ENCODE measurements around the gene RELN.
"Not testable (repeated sequence)": the region's sequence is repeated elsewhere in the genome, so short reads cannot be mapped to it uniquely, and the experiment has no call there.

The RELN gene

DNA sequence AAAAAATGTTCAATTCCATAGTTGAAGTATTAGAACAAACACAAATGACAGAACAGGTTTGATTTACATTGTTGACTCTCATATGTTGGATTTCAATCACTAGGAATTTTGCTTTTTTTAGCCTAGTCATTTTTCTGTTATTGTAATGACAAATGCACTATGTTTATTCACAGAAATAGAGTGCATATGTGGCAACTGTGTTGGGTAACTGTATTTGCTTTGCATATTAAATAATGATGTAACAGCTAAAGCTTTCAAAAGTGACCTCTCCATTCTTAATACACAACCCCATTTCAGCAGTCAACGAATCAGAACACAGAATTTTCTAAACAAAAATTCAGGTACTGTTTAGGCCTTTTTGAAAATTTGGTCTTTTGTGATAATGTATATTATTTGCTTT is 489.5 kb downstream of the RELN start:
- no peak overlapping the region for H3K18ac ChIP-seq (ENCODE audit: low read depth in 1 of 2, low read length in 2 of 2)
- H3K36me3 ChIP-seq (ENCODE audit: control insufficient read depth in 1 of 2, insufficient read depth in 2 of 2, low read depth in 1 of 2, low read length in 2 of 2): peaks cover 0 to 2% of the 10 kb centered on the region in 2 experiments
- H3K9ac ChIP-seq (ENCODE audit: low read length): no peak overlapping the region
- H4K8ac ChIP-seq (ENCODE audit: low read length): no peak overlapping the region
- no peak for DNase-seq
- H4K91ac ChIP-seq (ENCODE audit: low read length): no peak overlapping the region
- no peak overlapping the region for H3K27ac ChIP-seq (ENCODE audit: low read length, poor library complexity, severe bottlenecking)
- no peak overlapping the region for H2BK5ac ChIP-seq (ENCODE audit: low read depth, low read length, poor library complexity, severe bottlenecking)
- H3K4me1 ChIP-seq (ENCODE audit: control insufficient read depth, insufficient read depth, low read depth, low read length): no peaks in the 10 kb centered on the region
- no peak overlapping the region for H3K23ac ChIP-seq (ENCODE audit: low read length in 2 of 2)
- no peaks in the 10 kb centered on the region for H3K9me3 ChIP-seq (ENCODE audit: control insufficient read depth, low read length)
- no peak overlapping the region for H3K4ac ChIP-seq (ENCODE audit: low read depth in 1 of 2, low read length in 2 of 2)
- no peaks in the 10 kb centered on the region for H3K79me1 ChIP-seq (replicated peaks; ENCODE audit: low read length, poor library complexity, severe bottlenecking)
- no peak overlapping the region for H2BK15ac ChIP-seq (ENCODE audit: low read depth, poor library complexity, severe bottlenecking)
- no peak overlapping the region for H2BK12ac ChIP-seq (ENCODE audit: low read length in 2 of 2)
- H3K4me3 ChIP-seq (ENCODE audit: insufficient read depth in 1 of 2, low read depth in 1 of 2, low read length in 2 of 2): no peak overlapping the region
- no peak overlapping the region for H2AFZ ChIP-seq (ENCODE audit: low read depth, low read length)
- no peaks in the 10 kb centered on the region for H3K27me3 ChIP-seq (ENCODE audit: control insufficient read depth in 1 of 2, insufficient read depth in 1 of 2, low read length in 2 of 2)
- no peak overlapping the region for H2AK5ac ChIP-seq (ENCODE audit: low read length, severe bottlenecking)
- H3K14ac ChIP-seq (ENCODE audit: low read length in 2 of 2): no peak overlapping the region
- H2BK120ac ChIP-seq (ENCODE audit: low read depth, low read length): no peak overlapping the region
- H3K4me2 ChIP-seq (ENCODE audit: low read length, poor library complexity, severe bottlenecking): no peak overlapping the region
- no CpG with 5 or more reads among the region's 1 CpG for WGBS

DNA sequence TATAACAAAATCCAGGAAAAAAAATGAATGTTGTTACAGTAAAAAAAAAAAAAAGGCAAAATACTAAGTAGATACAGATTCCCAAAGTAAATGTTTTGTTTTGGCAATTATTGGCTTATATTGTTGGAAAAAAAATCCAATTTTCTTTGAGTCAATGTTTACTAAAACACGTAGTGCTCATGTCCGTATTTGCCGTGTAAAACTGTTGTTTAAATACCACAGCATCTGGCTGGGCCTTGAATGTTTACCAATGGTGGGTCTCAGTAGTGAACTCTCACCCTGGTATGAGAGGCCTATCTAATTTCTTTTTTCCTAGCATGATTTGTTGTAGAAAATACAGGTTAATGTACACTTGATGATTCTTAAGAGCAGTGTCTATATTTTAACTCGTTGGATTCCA is 502.0 kb downstream of the RELN start:
- no peaks in the 10 kb centered on the region for H3K4me1 ChIP-seq (ENCODE audit: control insufficient read depth, insufficient read depth, low read depth, low read length)
- no peak overlapping the region for H3K18ac ChIP-seq (ENCODE audit: low read depth in 1 of 2, low read length in 2 of 2)
- H3K4me2 ChIP-seq (ENCODE audit: low read length, poor library complexity, severe bottlenecking): no peak overlapping the region
- H3K14ac ChIP-seq (ENCODE audit: low read length in 2 of 2): no peak overlapping the region
- DNase-seq: no peak
- WGBS: 93% methylated on average over 3 of the region's 4 CpGs
- no peak overlapping the region for H3K27ac ChIP-seq (ENCODE audit: low read length, poor library complexity, severe bottlenecking)
- no peak overlapping the region for H2BK5ac ChIP-seq (ENCODE audit: low read depth, low read length, poor library complexity, severe bottlenecking)
- peaks cover 0 to 3% of the 10 kb centered on the region in 2 experiments for H3K36me3 ChIP-seq (ENCODE audit: control insufficient read depth in 1 of 2, insufficient read depth in 2 of 2, low read depth in 1 of 2, low read length in 2 of 2)
- no peak overlapping the region for H3K4me3 ChIP-seq (ENCODE audit: insufficient read depth in 1 of 2, low read depth in 1 of 2, low read length in 2 of 2)
- no peak overlapping the region for H4K91ac ChIP-seq (ENCODE audit: low read length)
- no peak overlapping the region for H3K4ac ChIP-seq (ENCODE audit: low read depth in 1 of 2, low read length in 2 of 2)
- no peaks in the 10 kb centered on the region for H3K79me1 ChIP-seq (replicated peaks; ENCODE audit: low read length, poor library complexity, severe bottlenecking)
- H2AFZ ChIP-seq (ENCODE audit: low read depth, low read length): no peak overlapping the region
- H4K8ac ChIP-seq (ENCODE audit: low read length): no peak overlapping the region
- no peak overlapping the region for H2BK12ac ChIP-seq (ENCODE audit: low read length in 2 of 2)
- no peak overlapping the region for H2BK120ac ChIP-seq (ENCODE audit: low read depth, low read length)
- H2BK15ac ChIP-seq (ENCODE audit: low read depth, poor library complexity, severe bottlenecking): no peak overlapping the region
- no peak overlapping the region for H3K23ac ChIP-seq (ENCODE audit: low read length in 2 of 2)
- H3K9me3 ChIP-seq (ENCODE audit: control insufficient read depth, low read length): no peaks in the 10 kb centered on the region
- H3K9ac ChIP-seq (ENCODE audit: low read length): no peak overlapping the region
- no peak overlapping the region for H2AK5ac ChIP-seq (ENCODE audit: low read length, severe bottlenecking)
- H3K27me3 ChIP-seq (ENCODE audit: control insufficient read depth in 1 of 2, insufficient read depth in 1 of 2, low read length in 2 of 2): no peaks in the 10 kb centered on the region

DNA sequence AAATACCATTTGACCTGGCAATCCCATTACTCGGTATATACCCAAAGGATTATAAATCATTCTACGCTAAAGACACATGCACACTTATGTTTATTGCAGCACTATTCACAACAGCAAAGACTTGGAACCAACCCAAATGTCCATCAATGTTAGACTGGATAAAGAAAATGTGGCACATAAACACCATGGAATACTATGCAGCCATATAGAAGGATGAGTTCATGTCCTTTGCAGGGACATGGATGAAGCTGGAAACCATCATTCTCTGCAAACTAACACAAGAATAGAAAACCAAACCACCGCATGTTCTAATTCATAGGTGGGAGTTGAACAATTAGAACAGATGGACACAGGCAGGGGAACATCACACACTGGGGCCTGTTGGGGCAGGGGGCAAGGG is 502.6 kb downstream of the RELN start:
- H4K91ac ChIP-seq (ENCODE audit: low read length); H2BK5ac ChIP-seq (ENCODE audit: low read depth, low read length, poor library complexity, severe bottlenecking); H2AK5ac ChIP-seq (ENCODE audit: low read length, severe bottlenecking); H3K23ac ChIP-seq (ENCODE audit: low read length in 2 of 2); H3K27ac ChIP-seq (ENCODE audit: low read length, poor library complexity, severe bottlenecking); H3K18ac ChIP-seq (ENCODE audit: low read depth in 1 of 2, low read length in 2 of 2); H3K4me3 ChIP-seq (ENCODE audit: insufficient read depth in 1 of 2, low read depth in 1 of 2, low read length in 2 of 2); H2BK120ac ChIP-seq (ENCODE audit: low read depth, low read length); H4K8ac ChIP-seq (ENCODE audit: low read length); H3K9me3 ChIP-seq (ENCODE audit: control insufficient read depth, low read length); H3K4me2 ChIP-seq (ENCODE audit: low read length, poor library complexity, severe bottlenecking); H2BK12ac ChIP-seq (ENCODE audit: low read length in 2 of 2); H3K4me1 ChIP-seq (ENCODE audit: control insufficient read depth, insufficient read depth, low read depth, low read length); H3K4ac ChIP-seq (ENCODE audit: low read depth in 1 of 2, low read length in 2 of 2); H3K14ac ChIP-seq (ENCODE audit: low read length in 2 of 2); DNase-seq; H2BK15ac ChIP-seq (ENCODE audit: low read depth, poor library complexity, severe bottlenecking); H2AFZ ChIP-seq (ENCODE audit: low read depth, low read length); H3K79me1 ChIP-seq (replicated peaks; ENCODE audit: low read length, poor library complexity, severe bottlenecking); H3K9ac ChIP-seq (ENCODE audit: low read length); H3K36me3 ChIP-seq (ENCODE audit: control insufficient read depth in 1 of 2, insufficient read depth in 2 of 2, low read depth in 1 of 2, low read length in 2 of 2); H3K27me3 ChIP-seq (ENCODE audit: control insufficient read depth in 1 of 2, insufficient read depth in 1 of 2, low read length in 2 of 2): not testable (repeated sequence)
- WGBS: 83% methylated on average over 2 of the region's 3 CpGs

DNA sequence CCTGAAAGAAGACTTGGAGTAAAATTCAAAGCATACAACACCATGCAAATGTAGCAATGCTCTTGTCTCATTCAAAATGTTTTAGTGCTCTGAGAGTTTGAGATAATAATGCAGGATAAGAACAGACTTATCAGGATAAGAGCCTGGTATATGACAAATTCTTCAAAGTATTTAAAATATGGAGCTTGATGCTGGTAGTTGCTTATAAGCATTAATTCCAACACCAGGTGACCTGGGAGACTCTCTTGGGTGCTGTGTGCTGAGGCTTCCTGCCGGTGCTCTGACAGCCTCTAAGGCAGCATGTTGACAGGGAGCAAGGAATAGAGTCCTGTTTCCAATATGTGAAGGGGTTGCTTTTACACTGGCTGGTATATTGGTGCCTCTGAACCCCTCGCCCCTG is 508.7 kb downstream of the RELN start:
- no peaks in the 10 kb centered on the region for H3K4me1 ChIP-seq (ENCODE audit: control insufficient read depth, insufficient read depth, low read depth, low read length)
- no peak overlapping the region for H4K91ac ChIP-seq (ENCODE audit: low read length)
- H2BK5ac ChIP-seq (ENCODE audit: low read depth, low read length, poor library complexity, severe bottlenecking): no peak overlapping the region
- H3K9ac ChIP-seq (ENCODE audit: low read length): no peak overlapping the region
- no peaks in the 10 kb centered on the region for H3K36me3 ChIP-seq (ENCODE audit: control insufficient read depth in 1 of 2, insufficient read depth in 2 of 2, low read depth in 1 of 2, low read length in 2 of 2)
- no peaks in the 10 kb centered on the region for H3K27me3 ChIP-seq (ENCODE audit: control insufficient read depth in 1 of 2, insufficient read depth in 1 of 2, low read length in 2 of 2)
- no peak overlapping the region for H3K27ac ChIP-seq (ENCODE audit: low read length, poor library complexity, severe bottlenecking)
- no peak overlapping the region for H3K14ac ChIP-seq (ENCODE audit: low read length in 2 of 2)
- H2AK5ac ChIP-seq (ENCODE audit: low read length, severe bottlenecking): no peak overlapping the region
- no peaks in the 10 kb centered on the region for H3K79me1 ChIP-seq (replicated peaks; ENCODE audit: low read length, poor library complexity, severe bottlenecking)
- H3K18ac ChIP-seq (ENCODE audit: low read depth in 1 of 2, low read length in 2 of 2): no peak overlapping the region
- no peak overlapping the region for H2AFZ ChIP-seq (ENCODE audit: low read depth, low read length)
- WGBS: 47% methylated on average over 2 of the region's 2 CpGs
- H4K8ac ChIP-seq (ENCODE audit: low read length): no peak overlapping the region
- H2BK12ac ChIP-seq (ENCODE audit: low read length in 2 of 2): no peak overlapping the region
- H3K4ac ChIP-seq (ENCODE audit: low read depth in 1 of 2, low read length in 2 of 2): no peak overlapping the region
- H2BK120ac ChIP-seq (ENCODE audit: low read depth, low read length): no peak overlapping the region
- H3K4me2 ChIP-seq (ENCODE audit: low read length, poor library complexity, severe bottlenecking): no peak overlapping the region
- H2BK15ac ChIP-seq (ENCODE audit: low read depth, poor library complexity, severe bottlenecking): no peak overlapping the region
- H3K23ac ChIP-seq (ENCODE audit: low read length in 2 of 2): no peak overlapping the region
- H3K9me3 ChIP-seq (ENCODE audit: control insufficient read depth, low read length): no peaks in the 10 kb centered on the region
- DNase-seq: no peak
- H3K4me3 ChIP-seq (ENCODE audit: insufficient read depth in 1 of 2, low read depth in 1 of 2, low read length in 2 of 2): no peak overlapping the region

Measured in mesenchymal stem cell (in vitro differentiated cells and primary cell).